ENCODE measurements around the gene DCN. TPM values are rescaled to one million over a fixed set of nuclear protein-coding genes. Genes with fewer than 3 reads are reported as not detected.

The DCN gene
- total RNA-seq, 1 donor from 2014 or later, result 1,553 TPM

DNA sequence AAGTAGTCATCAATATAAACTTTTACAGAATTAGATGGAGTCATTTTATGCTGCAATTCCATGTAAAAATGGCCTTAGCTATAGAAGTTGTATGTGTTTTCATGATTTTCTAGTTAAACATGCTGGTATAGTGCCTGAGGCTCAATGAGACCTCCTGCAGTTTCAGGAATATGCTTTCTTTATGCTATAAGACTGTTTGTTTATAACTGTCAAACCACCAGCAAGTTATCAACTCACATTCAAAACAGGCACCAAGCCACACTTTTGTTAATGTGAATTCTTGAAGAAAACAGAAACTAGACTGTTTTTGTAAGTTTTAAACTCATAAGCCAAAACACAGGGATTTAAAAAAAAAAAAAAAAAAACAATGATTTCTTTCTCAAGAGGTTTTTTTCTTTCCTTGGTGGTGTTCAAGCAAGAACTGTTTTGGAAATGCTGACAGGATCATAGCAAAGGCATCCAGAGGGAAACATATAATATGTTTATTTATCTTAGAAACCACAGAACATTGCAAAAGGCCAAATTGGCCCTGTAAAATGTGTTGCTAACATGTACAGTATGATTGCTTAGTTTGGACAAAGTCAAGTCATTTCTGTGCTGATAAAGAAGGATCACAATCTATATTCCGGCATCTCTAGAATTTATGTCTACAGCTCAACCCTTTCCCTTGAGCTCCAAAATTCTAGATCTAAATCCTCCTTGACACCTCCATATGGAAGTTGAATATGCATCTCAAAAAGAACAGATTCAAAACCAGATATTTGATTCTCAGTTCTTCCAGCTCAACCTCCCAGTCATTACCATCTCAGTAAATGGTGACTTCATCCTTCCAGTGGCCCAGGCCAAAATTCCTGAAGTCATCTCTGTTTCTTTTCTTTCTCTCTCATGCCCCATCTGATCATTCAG, 42.3 kb downstream of the DCN start:
- Histone ChIP-seq H3K36me3 (no peaks in the 10 kb centered on the region), H3K9me3 (no peaks in the 10 kb centered on the region), H3K4me3 (no peak overlapping the region), H3K4me1 (peaks cover 40% of the 10 kb centered on the region), H3K27me3 (no peaks in the 10 kb centered on the region), H3K27ac (peak overlapping the region; percentile 54)
- peak in 1 of 2 donors; percentile 48 for TF ChIP-seq POLR2AphosphoS5 (IDR thresholded peaks at IDR 0.05; ENCODE audit: insufficient read depth in 1 of 2, low read depth in 1 of 2)
- TF ChIP-seq CTCF (IDR thresholded peaks at IDR 0.05), result no peak
- intact Hi-C loops (cut with DNase I), result no loop called here
- no peak for DNase-seq (ENCODE audit: extremely low spot score in 2 of 2)

DNA sequence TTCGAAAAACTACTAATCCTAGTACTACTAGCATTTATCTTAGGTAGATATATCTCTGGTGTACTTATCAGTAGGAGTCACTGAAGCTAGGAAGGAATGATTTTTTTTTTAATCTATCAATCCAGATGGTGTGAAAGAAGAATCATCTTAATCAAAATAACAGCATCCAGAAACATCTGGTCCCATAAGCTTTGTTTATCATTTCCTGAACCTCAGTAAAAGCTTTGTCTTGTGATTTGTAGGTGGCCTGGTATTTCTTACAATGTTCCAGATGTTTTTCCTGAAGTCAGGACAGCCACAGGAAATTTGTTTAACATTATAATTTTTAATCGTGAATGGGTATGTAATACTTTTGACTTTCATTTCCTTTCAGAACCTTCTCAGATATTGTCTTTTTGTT, 43.3 kb downstream of the DCN start:
- Histone ChIP-seq H3K4me1 (peaks cover 40% of the 10 kb centered on the region), H3K27ac (peak overlapping the region; percentile 54)
- intact Hi-C loops (cut with DNase I), result no loop called here

DNA sequence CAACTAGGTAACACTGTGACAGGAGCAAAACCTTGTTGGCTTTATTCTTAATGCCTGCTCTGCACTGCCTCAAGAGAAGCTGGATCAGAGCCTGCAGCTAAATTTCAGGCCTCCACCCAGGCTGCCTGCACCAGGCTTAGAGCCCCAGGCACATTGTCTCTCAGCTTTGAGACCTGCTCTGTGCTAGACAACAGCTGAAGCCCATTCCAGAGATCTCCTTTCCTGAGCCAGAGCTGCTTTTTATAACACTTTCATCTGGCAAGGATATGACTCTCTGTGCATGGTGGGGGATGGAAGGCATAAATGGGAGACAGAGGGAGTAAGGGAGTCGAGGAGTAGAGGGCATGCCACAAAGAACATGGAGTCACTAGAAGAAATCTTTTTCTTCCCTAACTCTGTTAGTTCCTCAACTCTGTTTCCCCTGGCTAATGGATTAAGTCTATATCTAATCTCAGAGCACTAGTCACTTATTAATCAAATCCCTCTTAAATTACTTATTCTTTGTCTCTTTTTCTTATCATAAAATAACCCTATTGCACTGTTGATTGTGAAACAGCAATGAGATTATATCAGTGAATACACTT, 44.2 kb downstream of the DCN start:
- no peak overlapping the region for H3K4me3 ChIP-seq
- H3K27me3 ChIP-seq, result no peaks in the 10 kb centered on the region
- H3K9me3 ChIP-seq, result no peaks in the 10 kb centered on the region
- peak overlapping the region; percentile 54 for H3K27ac ChIP-seq
- TF ChIP-seq CTCF (IDR thresholded peaks at IDR 0.05), result no peak
- TF ChIP-seq POLR2A (IDR thresholded peaks at IDR 0.05), result no peak
- TF ChIP-seq POLR2AphosphoS5 (IDR thresholded peaks at IDR 0.05; ENCODE audit: insufficient read depth in 1 of 2, low read depth in 1 of 2), result no peak
- no peak for DNase-seq (ENCODE audit: extremely low spot score in 2 of 2)
- peaks cover 40% of the 10 kb centered on the region for H3K4me1 ChIP-seq
- no peaks in the 10 kb centered on the region for H3K36me3 ChIP-seq
- intact Hi-C loops (cut with DNase I), result no loop called here

More for the DNA sequence above, 43.3 kb downstream of the DCN start:
- TF ChIP-seq POLR2AphosphoS5 (IDR thresholded peaks at IDR 0.05; ENCODE audit: insufficient read depth in 1 of 2, low read depth in 1 of 2) (no peak), POLR2A (IDR thresholded peaks at IDR 0.05) (no peak), CTCF (IDR thresholded peaks at IDR 0.05) (no peak)
- Histone ChIP-seq H3K9me3 (no peaks in the 10 kb centered on the region), H3K27me3 (no peaks in the 10 kb centered on the region), H3K36me3 (no peaks in the 10 kb centered on the region), H3K4me3 (no peak overlapping the region)
- DNase-seq (ENCODE audit: extremely low spot score in 2 of 2), result no peak

- H3K36me3 ChIP-seq, result no peaks in the 10 kb centered on the region
- intact Hi-C loops (cut with DNase I), result no loop called here
- no peak for DNase-seq (ENCODE audit: extremely low spot score in 2 of 2)
- peaks cover 9% of the 10 kb centered on the region for H3K4me1 ChIP-seq
- no peak overlapping the region for H3K4me3 ChIP-seq
- H3K27me3 ChIP-seq, result no peaks in the 10 kb centered on the region
- TF ChIP-seq POLR2A (IDR thresholded peaks at IDR 0.05) (no peak), POLR2AphosphoS5 (IDR thresholded peaks at IDR 0.05; ENCODE audit: insufficient read depth in 1 of 2, low read depth in 1 of 2) (no peak), CTCF (IDR thresholded peaks at IDR 0.05) (no peak)
- H3K9me3 ChIP-seq, result no peaks in the 10 kb centered on the region
- no peak overlapping the region for H3K27ac ChIP-seq
Observed at GRCh38 chr12:91133871-91134270, 48.7 kb downstream of the DCN start.

All from vagina (tissue), 2 donors.